Gastrocnemius medialis (tissue), 4 donors: ENCODE data around the gene MARCHF2. TPM values are rescaled to one million over a fixed set of nuclear protein-coding genes. Genes with fewer than 3 reads are reported as not detected.

Experiments used
- ATAC-seq, 2 donors: fragments of 150-250 bp; one replicate each; pipeline ENCODE4 v1.9.1; 2016
- DNase-seq, 2 donors: peaks; one replicate each; pipeline ENCODE4 v3.0.0-alpha.2; 2019
- H3K27ac ChIP-seq, 4 donors: fragments of 200-600 bp; sonication (generic); 1 replicate in 1 of 4; 2 replicates in 3 of 4; pipeline ENCODE4 v1.5.1; 2016 to 2018; ENCODE audit warnings: mild to moderate bottlenecking in 2 of 4, moderate library complexity in 1 of 4
- H3K27me3 ChIP-seq, 3 donors: fragments of 200-600 bp; sonication (generic) in 2 of 3; 1 replicate in 1 of 3; 2 replicates in 2 of 3; pipeline versions ENCODE4 v1.5.1 to v1.6.0; 2016 to 2019; ENCODE audit warnings: mild to moderate bottlenecking in 1 of 3, moderate library complexity in 1 of 3
- H3K36me3 ChIP-seq, 2 donors: fragments of 200-600 bp; sonication (generic) in 1 of 2; one replicate each; pipeline ENCODE4 v1.5.1; 2017 to 2018
- H3K4me1 ChIP-seq, 2 donors: fragments of 200-600 bp; sonication (generic) in 1 of 2; one replicate each; pipeline ENCODE4 v1.5.1; 2016 to 2017; ENCODE audit warnings: mild to moderate bottlenecking in 2 of 2
- H3K4me3 ChIP-seq, 4 donors: fragments of 200-600 bp; sonication (generic) in 3 of 4; 1 replicate in 1 of 4; 2 replicates in 3 of 4; pipeline ENCODE4 v1.5.1; 2016 to 2019; ENCODE audit warnings: mild to moderate bottlenecking in 2 of 4
- H3K9me3 ChIP-seq, 3 donors: fragments of 200-600 bp; sonication (generic) in 2 of 3; 1 replicate in 1 of 3; 2 replicates in 2 of 3; pipeline ENCODE4 v1.5.1; 2016 to 2019
- POLR2A ChIP-seq, 2 donors: fragments of 450-650 bp; IDR thresholded peaks; one replicate each; pipeline ENCODE4 v1.6.1; 2017; ENCODE audit warnings: antibody characterized with exemption in 2 of 2, mild to moderate bottlenecking in 2 of 2, moderate library complexity in 2 of 2
- in situ Hi-C, 4 donors: fragments of 200-750 bp; cut with MboI; loops; one replicate each; pipeline versions ENCODE4 v1.15.0 to v1.8.0; 2017; ENCODE audit warnings: low sequenced_read_pairs in 4 of 4
- intact Hi-C: fragments of 100-400 bp; cut with DNase I; formaldehyde crosslinking; loops from one replicate; pipeline ENCODE4 v1.15.1; 2023; ENCODE audit warnings: low total_unique reads
- total RNA-seq, 4 donors: library from RNA; depleted of rRNA; stranded (reverse); fragments of >200 nt; gene quantifications; one replicate each; pipeline versions ENCODE4 v1.1.0 to v1.2.3, GENCODE V29; 2016
- TF ChIP-seq, protein P1 (sequence below), 5 experiments: fragments of 450-650 bp in 3 of 5; fragments of 200-600 bp in 2 of 5; sonication (generic) in 2 of 5; IDR thresholded peaks in 4 of 5; conservative IDR thresholded peaks in 1 of 5; 1 replicate in 4 of 5; 2 replicates in 1 of 5; pipeline ENCODE4 v1.5.1; 2016 to 2019; ENCODE audit warnings: antibody characterized with exemption in 5 of 5, mild to moderate bottlenecking in 3 of 5, moderate library complexity in 3 of 5

MARCHF2 gene
- total RNA-seq, 4 donors from 2014 or later, result 173 to 183 (median 176) TPM

GRCh38 chr19:8386990-8387389 lies 26.1 kb upstream of the MARCHF2 start:
- no peak overlapping the region for H3K27ac ChIP-seq
- ATAC-seq, result no peak
- no peak overlapping the region for H3K4me3 ChIP-seq
- intact Hi-C loops, result no loop called here
- in situ Hi-C loops, result no loop called here
- H3K36me3 ChIP-seq, result no peaks in the 10 kb centered on the region
- no peak for DNase-seq
- no peaks in the 10 kb centered on the region for H3K27me3 ChIP-seq
- peaks cover 24 to 32% of the 10 kb centered on the region in 2 donors for H3K4me1 ChIP-seq
- TF ChIP-seq, protein P1, sequence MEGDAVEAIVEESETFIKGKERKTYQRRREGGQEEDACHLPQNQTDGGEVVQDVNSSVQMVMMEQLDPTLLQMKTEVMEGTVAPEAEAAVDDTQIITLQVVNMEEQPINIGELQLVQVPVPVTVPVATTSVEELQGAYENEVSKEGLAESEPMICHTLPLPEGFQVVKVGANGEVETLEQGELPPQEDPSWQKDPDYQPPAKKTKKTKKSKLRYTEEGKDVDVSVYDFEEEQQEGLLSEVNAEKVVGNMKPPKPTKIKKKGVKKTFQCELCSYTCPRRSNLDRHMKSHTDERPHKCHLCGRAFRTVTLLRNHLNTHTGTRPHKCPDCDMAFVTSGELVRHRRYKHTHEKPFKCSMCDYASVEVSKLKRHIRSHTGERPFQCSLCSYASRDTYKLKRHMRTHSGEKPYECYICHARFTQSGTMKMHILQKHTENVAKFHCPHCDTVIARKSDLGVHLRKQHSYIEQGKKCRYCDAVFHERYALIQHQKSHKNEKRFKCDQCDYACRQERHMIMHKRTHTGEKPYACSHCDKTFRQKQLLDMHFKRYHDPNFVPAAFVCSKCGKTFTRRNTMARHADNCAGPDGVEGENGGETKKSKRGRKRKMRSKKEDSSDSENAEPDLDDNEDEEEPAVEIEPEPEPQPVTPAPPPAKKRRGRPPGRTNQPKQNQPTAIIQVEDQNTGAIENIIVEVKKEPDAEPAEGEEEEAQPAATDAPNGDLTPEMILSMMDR (IDR thresholded peaks at IDR 0.05 in 4 of 5, conservative IDR thresholded peaks at IDR 0.05 in 1 of 5), result no peak
- no peak for TF ChIP-seq POLR2A (IDR thresholded peaks at IDR 0.05)
- H3K9me3 ChIP-seq, result no peaks in the 10 kb centered on the region

GRCh38 chr19:8387688-8388611 lies 25.2 kb upstream of the MARCHF2 start:
- H3K27ac ChIP-seq, result peak overlapping the region in 2 of 4 donors; percentile 85 to 100
- intact Hi-C loops, result no loop called here
- ATAC-seq, result no peak
- no peak overlapping the region for H3K4me3 ChIP-seq
- H3K9me3 ChIP-seq, result no peaks in the 10 kb centered on the region
- in situ Hi-C loops, result no loop called here
- no peak for DNase-seq
- H3K36me3 ChIP-seq, result no peaks in the 10 kb centered on the region
- TF ChIP-seq POLR2A (IDR thresholded peaks at IDR 0.05), result no peak
- TF ChIP-seq, protein P1 (IDR thresholded peaks at IDR 0.05 in 4 of 5, conservative IDR thresholded peaks at IDR 0.05 in 1 of 5), result no peak
- H3K4me1 ChIP-seq, result peaks cover 25 to 34% of the 10 kb centered on the region in 2 donors
- H3K27me3 ChIP-seq, result no peaks in the 10 kb centered on the region

DNA sequence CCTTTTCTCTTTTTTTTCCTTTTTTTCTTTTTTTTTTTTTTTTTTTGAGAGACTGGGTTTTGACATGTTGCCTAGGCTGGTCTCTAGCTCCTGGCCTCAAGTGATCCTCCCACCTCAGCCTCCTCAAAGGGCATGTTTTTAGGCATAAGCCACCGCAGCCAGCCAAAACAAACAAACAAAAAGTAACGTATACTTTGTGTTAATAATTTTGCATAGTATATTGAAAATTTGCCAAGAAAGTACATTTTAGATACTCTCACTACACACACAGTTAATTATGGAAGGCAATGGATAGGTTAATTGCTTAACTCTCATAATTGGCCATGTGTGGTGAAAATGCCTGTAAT lies 24.5 kb upstream of the MARCHF2 start:
- no peak for TF ChIP-seq POLR2A (IDR thresholded peaks at IDR 0.05)
- in situ Hi-C loops (no loop called here), intact Hi-C loops (no loop called here)
- H3K27ac ChIP-seq, result peak overlapping the region in 2 of 4 donors; percentile 85 to 100
- peaks cover 32 to 40% of the 10 kb centered on the region in 2 donors for H3K4me1 ChIP-seq
- no peaks in the 10 kb centered on the region for H3K9me3 ChIP-seq
- DNase-seq (no peak), ATAC-seq (no peak)
- no peaks in the 10 kb centered on the region for H3K27me3 ChIP-seq
- no peak overlapping the region for H3K4me3 ChIP-seq
- no peaks in the 10 kb centered on the region for H3K36me3 ChIP-seq

- peak; percentile 69 to 79 for TF ChIP-seq POLR2A (IDR thresholded peaks at IDR 0.05)
- TF ChIP-seq, protein P1 (IDR thresholded peaks at IDR 0.05 in 4 of 5, conservative IDR thresholded peaks at IDR 0.05 in 1 of 5), result no peak
- in situ Hi-C loops (no loop called here), intact Hi-C loops (loop anchor here (1.0 kb wide), 4 partner anchors 23 to 123 kb away; partner anchors contain the start of genes NDUFA7 and RPS28)
- H3K4me1 ChIP-seq, result peaks cover 46 to 53% of the 10 kb centered on the region in 2 donors
- peak; percentile 99 to 100 for DNase-seq
- peak within 1 kb of the TSS; percentile 68 to 100 (median 72) for H3K4me3 ChIP-seq
- peak; percentile 85 to 88 for ATAC-seq
- no peaks in the 10 kb centered on the region for H3K9me3 ChIP-seq
- no peaks in the 10 kb centered on the region for H3K27me3 ChIP-seq
- H3K36me3 ChIP-seq, result no peaks in the 10 kb centered on the region
- peak within 1 kb of the TSS; percentile 96 to 100 (median 100) for H3K27ac ChIP-seq
Observed at GRCh38 chr19:8389891-8390616, 23.1 kb upstream of the MARCHF2 start, which contains the start of gene RAB11B. Gene RAB11B, plus strand, starts transcription at chr19:8390360. Its CDS starts 57 bp downstream, at chr19:8390417.

GRCh38 chr19:8390617-8390981 lies 22.5 kb upstream of the MARCHF2 start:
- in situ Hi-C loops, result no loop called here
- Histone ChIP-seq H3K4me3 (peak overlapping the region; percentile 68 to 100 (median 72)), H3K36me3 (no peaks in the 10 kb centered on the region), H3K4me1 (peaks cover 52 to 58% of the 10 kb centered on the region in 2 donors), H3K9me3 (no peaks in the 10 kb centered on the region), H3K27ac (peak overlapping the region; percentile 96 to 100 (median 100)), H3K27me3 (no peaks in the 10 kb centered on the region)
- DNase-seq (peak; percentile 94 to 97), ATAC-seq (peak; percentile 69 to 76)
- peak in 1 of 2 donors; percentile 36 for TF ChIP-seq POLR2A (IDR thresholded peaks at IDR 0.05)
- TF ChIP-seq, protein P1 (IDR thresholded peaks at IDR 0.05 in 4 of 5, conservative IDR thresholded peaks at IDR 0.05 in 1 of 5), result no peak
- intact Hi-C loops, result loop anchor here (1.0 kb wide), 4 partner anchors 23 to 123 kb away; partner anchors contain the start of genes NDUFA7 and RPS28
